DND-41 (cell line): ENCODE measurements around the gene CCNY.
"Not testable (repeated sequence)": the region's sequence is repeated elsewhere in the genome, so short reads cannot be mapped to it uniquely, and the experiment has no call there.

Experiments used
- ATAC-seq: fragments of 200-7000 bp; cut with Tn5 transposase; 3 replicates; pipeline ENCODE4 v1.9.1; 2021; ENCODE audit warnings: low read depth; ENCODE audit not compliant: insufficient read depth
- DNase-seq: peaks from one replicate; pipeline ENCODE4 v3.0.0-alpha.2; 2020
- H2AFZ ChIP-seq: 2 replicates; pipeline ENCODE4 v1.6.0; 2012; ENCODE audit warnings: low read depth, low read length
- H3K27ac ChIP-seq: 2 replicates; pipeline ENCODE4 v1.5.1; 2012; ENCODE audit warnings: low read length, inconsistent platforms
- H3K27me3 ChIP-seq: fragments of 200-600 bp; sonication (generic); 2 replicates; pipeline ENCODE4 v1.6.0; 2012; ENCODE audit warnings: low read length, mild to moderate bottlenecking, inconsistent platforms; ENCODE audit not compliant: insufficient read depth, poor library complexity
- H3K36me3 ChIP-seq: 2 replicates; pipeline ENCODE4 v1.5.1; 2012; ENCODE audit warnings: low read length, inconsistent platforms; ENCODE audit not compliant: insufficient read depth
- H3K4me1 ChIP-seq: 2 replicates; pipeline ENCODE4 v1.5.1; 2012; ENCODE audit warnings: mild to moderate bottlenecking, low read length; ENCODE audit not compliant: insufficient read depth
- H3K4me2 ChIP-seq: 2 replicates; pipeline ENCODE4 v1.6.0; 2012; ENCODE audit warnings: mild to moderate bottlenecking, moderate library complexity, low read length, inconsistent platforms; ENCODE audit not compliant: insufficient read depth
- H3K4me3 ChIP-seq, 2 experiments: fragments of 200-600 bp in 1 of 2; shearing (Covaris generic) in 1 of 2; 2 replicates each; pipeline ENCODE4 v1.5.1; 2012 to 2016; ENCODE audit warnings: inconsistent platforms in 2 of 2, low read length in 2 of 2, mild to moderate bottlenecking in 2 of 2, low read depth in 1 of 2, moderate library complexity in 1 of 2
- H3K79me2 ChIP-seq: 2 replicates; pipeline ENCODE4 v1.6.0; 2012; ENCODE audit warnings: low read length, inconsistent platforms; ENCODE audit not compliant: insufficient read depth
- H3K9ac ChIP-seq: 2 replicates; pipeline ENCODE4 v1.6.0; 2012; ENCODE audit warnings: low read depth, mild to moderate bottlenecking, inconsistent platforms, low read length, moderate library complexity
- H3K9me3 ChIP-seq: 2 replicates; pipeline ENCODE4 v1.5.1; 2012; ENCODE audit warnings: low read length, moderate library complexity, mild to moderate bottlenecking, inconsistent platforms; ENCODE audit not compliant: insufficient read depth, severe bottlenecking
- H4K20me1 ChIP-seq: 2 replicates; pipeline ENCODE4 v1.6.0; 2012; ENCODE audit warnings: low read length; ENCODE audit not compliant: insufficient read depth
- CTCF ChIP-seq: IDR thresholded peaks from 2 replicates; pipeline ENCODE4 v1.5.1; 2012; ENCODE audit warnings: borderline replicate concordance, low read length, moderate library complexity, mild to moderate bottlenecking; ENCODE audit not compliant: poor library complexity, severe bottlenecking; ENCODE audit errors: extremely low read depth
- EZH2 ChIP-seq: IDR thresholded peaks from 3 replicates; pipeline ENCODE4 v1.6.1; 2012; ENCODE audit warnings: borderline replicate concordance, low read depth, mild to moderate bottlenecking, moderate library complexity, low read length, inconsistent platforms; ENCODE audit not compliant: severe bottlenecking

The CCNY gene

DNA sequence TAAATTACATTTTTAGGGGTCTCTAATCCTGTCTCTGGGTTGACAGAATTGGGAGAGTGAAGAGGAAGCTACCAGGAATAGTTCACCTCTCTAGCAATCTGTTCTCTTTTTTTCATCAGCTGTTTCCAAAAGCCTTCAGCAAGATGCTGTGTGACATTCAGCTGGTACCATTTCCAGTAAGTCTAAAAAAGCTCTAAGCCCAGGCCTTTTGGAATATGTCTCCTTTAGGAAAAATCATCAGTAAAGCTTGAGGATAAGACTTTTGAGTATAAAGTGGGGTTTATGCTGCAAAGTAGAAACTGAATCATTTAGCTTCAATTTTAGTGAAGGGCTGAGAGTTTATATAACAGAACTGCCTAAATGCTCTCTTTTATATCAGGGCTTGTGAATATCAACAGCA is 81.5 kb downstream of the CCNY start:
- Histone ChIP-seq H3K36me3 (no peaks in the 10 kb centered on the region), H3K27me3 (no peaks in the 10 kb centered on the region), H2AFZ (no peak overlapping the region), H3K4me2 (no peak overlapping the region), H3K4me1 (0 out of 2 replicates have a peak, but pooled peaks cover 4% of the 10 kb centered on the region), H4K20me1 (peaks cover 69% of the 10 kb centered on the region), H3K4me3 (no peak overlapping the region), H3K9ac (no peak overlapping the region), H3K27ac (no peak overlapping the region), H3K9me3 (no peaks in the 10 kb centered on the region), H3K79me2 (peaks cover 90% of the 10 kb centered on the region)
- no peak for DNase-seq
- no peak for ATAC-seq
- TF ChIP-seq CTCF: no peak
- TF ChIP-seq EZH2: no peak

- not testable (repeated sequence) for H3K4me2 ChIP-seq, H2AFZ ChIP-seq, H3K4me1 ChIP-seq, H3K27me3 ChIP-seq, H3K9ac ChIP-seq, ATAC-seq, H3K27ac ChIP-seq, H3K9me3 ChIP-seq, H3K36me3 ChIP-seq, DNase-seq, H3K4me3 ChIP-seq
- peaks cover 90% of the 10 kb centered on the region for H3K79me2 ChIP-seq
- H4K20me1 ChIP-seq: peaks cover 61% of the 10 kb centered on the region
Measured at GRCh38 chr10:35418580-35418979, 82.3 kb downstream of the CCNY start.

- Histone ChIP-seq H4K20me1 (peaks cover 53% of the 10 kb centered on the region), H2AFZ (no peak overlapping the region), H3K79me2 (peaks cover 87% of the 10 kb centered on the region), H3K27me3 (no peaks in the 10 kb centered on the region), H3K27ac (no peak overlapping the region), H3K9me3 (no peaks in the 10 kb centered on the region), H3K4me2 (no peak overlapping the region), H3K9ac (no peak overlapping the region), H3K4me1 (0 out of 2 replicates have a peak, but pooled peaks cover 4% of the 10 kb centered on the region), H3K4me3 (no peak overlapping the region), H3K36me3 (no peaks in the 10 kb centered on the region)
- ATAC-seq (no peak), DNase-seq (no peak)
- TF ChIP-seq CTCF: no peak
- TF ChIP-seq EZH2: no peak
Measured at GRCh38 chr10:35420044-35420443, 83.7 kb downstream of the CCNY start.

- Histone ChIP-seq H3K4me3 (no peak overlapping the region), H3K9me3 (no peaks in the 10 kb centered on the region), H3K27ac (no peak overlapping the region), H3K9ac (no peak overlapping the region), H4K20me1 (peaks cover 50% of the 10 kb centered on the region), H3K36me3 (no peaks in the 10 kb centered on the region), H3K27me3 (no peaks in the 10 kb centered on the region), H3K79me2 (peaks cover 88% of the 10 kb centered on the region), H3K4me2 (no peak overlapping the region), H3K4me1 (0 out of 2 replicates have a peak, but pooled peaks cover 2% of the 10 kb centered on the region), H2AFZ (no peak overlapping the region)
- ATAC-seq (no peak), DNase-seq (no peak)
- TF ChIP-seq EZH2 (no peak), CTCF (no peak)
Measured at GRCh38 chr10:35420827-35421552, 84.7 kb downstream of the CCNY start.
